HG02763 (cell line): Measurements from ENCODE around the gene AAK1.

ENCODE experiments used
- ATAC-seq: cut with Tn5 transposase; IDR thresholded peaks from one replicate; pipeline ENCODE4 v1.9.1; 2021; ENCODE audit warnings: mild to moderate bottlenecking, moderate library complexity; ENCODE audit not compliant: unreplicated experiment

AAK1 gene

GRCh38 chr2:69603146-69603743 lies 40.3 kb downstream of the AAK1 start:
- no peak for ATAC-seq

DNA sequence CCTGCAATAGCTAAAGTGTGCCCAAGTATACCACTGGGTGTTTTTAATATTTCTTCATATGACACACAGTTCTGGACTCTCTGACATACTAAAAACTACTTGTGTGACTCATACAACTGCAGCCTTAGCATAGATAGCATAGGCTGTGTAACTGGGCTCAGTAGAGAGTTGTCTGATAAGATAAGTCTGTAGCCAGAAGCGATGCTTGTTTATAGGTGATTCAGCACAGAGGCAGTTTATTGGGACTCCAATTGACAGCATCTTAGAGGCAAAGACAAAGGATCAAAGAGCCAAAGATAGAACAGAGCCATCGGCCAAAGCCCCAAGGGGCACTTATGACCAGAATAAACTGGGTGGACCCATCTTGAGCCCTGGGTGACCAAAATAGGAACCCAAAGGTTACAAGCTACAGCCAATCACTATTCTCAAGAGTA lies 42.3 kb downstream of the AAK1 start:
- no peak for ATAC-seq

DNA sequence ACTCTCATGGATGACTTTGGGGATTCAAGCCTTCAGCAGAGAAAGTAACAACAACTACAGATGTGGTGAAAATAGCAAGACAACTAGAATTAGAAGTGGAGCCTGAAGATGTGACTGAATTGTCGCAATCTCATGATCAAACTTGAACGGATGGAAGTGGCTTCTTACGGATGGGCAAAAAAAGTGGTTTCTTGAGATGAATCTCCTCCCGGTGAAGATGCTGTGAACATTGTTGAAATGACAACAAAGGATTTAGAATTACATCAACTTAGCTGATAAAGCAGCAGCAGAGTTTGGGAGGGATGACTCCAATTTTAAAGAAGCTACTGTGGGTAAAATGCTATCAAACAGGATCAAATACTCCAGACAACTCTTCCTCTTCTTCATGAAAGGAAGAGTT lies 43.1 kb downstream of the AAK1 start:
- no peak for ATAC-seq

DNA sequence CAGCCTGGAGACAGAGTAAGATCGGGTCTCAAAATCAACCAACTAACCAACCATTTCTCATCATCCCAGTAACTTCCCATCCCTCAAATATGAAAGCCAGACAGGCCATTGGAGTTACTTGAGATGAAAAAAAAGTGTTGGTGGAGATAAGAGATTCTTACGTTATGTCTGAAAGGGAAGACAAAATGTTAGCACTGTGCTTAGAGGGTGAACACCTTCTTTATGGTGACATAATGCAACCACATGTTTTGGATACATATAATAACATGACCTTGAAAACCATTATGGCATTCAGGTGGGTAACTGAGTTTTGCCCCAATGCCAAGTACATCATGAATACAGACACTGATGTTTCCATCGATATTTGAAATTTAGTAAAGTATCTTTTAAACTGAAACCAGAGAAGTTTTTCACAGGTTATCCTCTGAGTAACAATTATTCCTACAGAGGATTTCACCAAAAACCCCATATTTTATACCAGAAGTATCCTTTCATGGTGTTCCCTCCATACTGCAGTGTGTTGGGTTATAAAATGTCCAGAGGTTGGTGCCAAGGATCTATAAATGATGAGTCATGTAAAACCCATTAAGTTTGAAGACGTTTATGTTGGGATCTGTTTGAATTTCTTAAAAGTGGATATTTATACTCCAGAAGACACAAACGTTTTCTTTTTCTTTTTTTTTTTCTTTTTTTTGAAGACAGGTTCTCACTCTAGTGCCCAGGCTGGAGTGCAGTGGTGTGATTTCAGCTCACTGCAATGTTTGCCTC lies 45.5 kb downstream of the AAK1 start:
- ATAC-seq = no peak

- ATAC-seq = no peak
Observed at GRCh38 chr2:69597105-69597504, 46.4 kb downstream of the AAK1 start.

- ATAC-seq = no peak
Observed at GRCh38 chr2:69594341-69594740, 49.2 kb downstream of the AAK1 start.

GRCh38 chr2:69592511-69592910 lies 51.0 kb downstream of the AAK1 start:
- no peak for ATAC-seq

- ATAC-seq = no peak
Observed at GRCh38 chr2:69589973-69590652, 53.4 kb downstream of the AAK1 start.

DNA sequence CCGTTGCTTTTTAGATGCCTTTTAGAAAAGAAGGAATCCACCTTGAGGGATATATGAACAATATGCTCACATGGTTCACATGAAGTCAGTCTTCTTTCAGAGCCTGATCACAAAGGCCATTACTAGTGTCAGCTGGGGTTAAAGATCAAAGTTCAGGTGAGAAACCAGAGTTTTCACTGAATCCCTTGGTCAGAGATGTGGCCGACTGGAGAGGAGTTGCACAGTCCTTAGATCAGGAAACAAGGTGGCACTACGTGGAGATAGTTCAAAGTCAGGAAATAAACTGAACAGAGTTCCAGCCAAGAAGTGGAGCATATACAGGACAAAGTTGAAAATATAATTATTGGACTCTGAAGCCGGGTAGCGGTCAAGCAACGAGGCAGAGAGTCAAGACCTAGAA lies 54.6 kb downstream of the AAK1 start:
- no peak for ATAC-seq

- no peak for ATAC-seq
Observed at GRCh38 chr2:69588403-69588802, 55.1 kb downstream of the AAK1 start.

DNA sequence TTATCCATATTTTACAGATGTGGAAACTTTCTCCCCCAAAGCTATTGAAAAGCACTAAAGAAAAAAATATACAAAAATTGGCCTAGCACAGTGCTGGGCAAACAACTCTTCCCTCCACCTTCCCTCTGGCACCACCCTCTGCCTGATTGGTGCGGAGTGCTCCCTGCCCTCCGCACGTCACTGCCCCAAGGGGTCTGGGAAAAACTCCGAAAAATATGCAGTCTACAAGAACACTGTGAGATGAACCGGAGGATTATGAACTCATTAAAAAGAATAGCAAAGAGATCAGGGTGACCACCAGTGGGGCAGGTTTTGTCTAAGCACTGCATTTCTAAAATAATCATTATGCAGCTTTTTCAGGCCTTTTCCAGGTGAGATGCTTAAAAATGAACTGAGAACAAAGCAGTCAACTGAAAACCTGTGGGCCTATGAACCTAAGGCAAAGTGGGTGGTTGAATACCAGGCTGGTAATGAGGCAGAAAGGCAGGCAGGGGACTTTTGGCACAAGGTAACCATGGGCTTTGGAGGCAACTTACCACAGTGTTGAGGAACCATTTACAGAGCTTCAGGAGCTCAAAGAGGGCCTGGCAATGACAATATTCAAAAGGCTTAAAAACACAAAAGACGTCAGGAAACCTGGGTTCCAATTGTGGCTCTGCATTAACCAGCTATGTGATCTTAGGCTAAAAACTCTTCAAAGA lies 57.5 kb downstream of the AAK1 start:
- ATAC-seq = no peak

DNA sequence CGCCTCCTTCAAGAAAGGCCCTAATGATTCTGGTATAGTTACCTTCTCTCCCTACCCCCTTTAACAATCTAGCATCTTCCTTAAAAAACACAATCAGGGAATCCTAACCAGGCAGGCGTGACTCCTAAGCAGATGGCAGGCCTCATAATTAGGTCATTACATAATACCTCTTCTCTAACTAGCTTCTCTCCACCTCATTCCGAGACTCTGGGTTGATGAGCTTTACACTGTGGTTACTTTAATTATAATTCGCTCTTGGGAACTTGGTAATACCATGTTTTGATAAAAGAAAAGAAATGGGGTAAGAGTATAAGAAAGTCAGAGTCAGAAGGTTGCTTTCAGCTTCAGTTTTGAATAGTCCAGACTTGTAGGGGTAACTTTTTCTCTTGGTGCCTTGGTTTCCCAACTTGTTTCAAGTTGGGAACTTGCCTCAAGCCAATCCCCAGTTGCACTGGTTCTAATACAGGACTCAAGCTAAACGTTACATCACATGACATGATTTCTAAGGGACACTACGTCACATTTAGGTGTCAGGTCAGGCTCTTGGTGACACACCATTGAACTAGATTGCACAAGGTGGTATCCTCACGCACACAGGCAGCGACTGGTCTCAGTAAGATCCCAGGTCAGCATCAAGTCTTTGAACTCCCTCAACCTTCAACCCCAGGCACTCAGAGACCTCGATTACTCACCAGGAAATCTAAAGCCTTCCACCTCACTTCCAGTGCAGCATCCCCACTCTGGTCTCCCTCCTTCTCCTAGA lies 59.2 kb downstream of the AAK1 start:
- ATAC-seq = no peak

- ATAC-seq = no peak
Observed at GRCh38 chr2:69583321-69583833, 60.2 kb downstream of the AAK1 start.

- no peak for ATAC-seq
Observed at GRCh38 chr2:69582582-69583176, 60.9 kb downstream of the AAK1 start.

- ATAC-seq = no peak
Observed at GRCh38 chr2:69581774-69582581, 61.6 kb downstream of the AAK1 start.

DNA sequence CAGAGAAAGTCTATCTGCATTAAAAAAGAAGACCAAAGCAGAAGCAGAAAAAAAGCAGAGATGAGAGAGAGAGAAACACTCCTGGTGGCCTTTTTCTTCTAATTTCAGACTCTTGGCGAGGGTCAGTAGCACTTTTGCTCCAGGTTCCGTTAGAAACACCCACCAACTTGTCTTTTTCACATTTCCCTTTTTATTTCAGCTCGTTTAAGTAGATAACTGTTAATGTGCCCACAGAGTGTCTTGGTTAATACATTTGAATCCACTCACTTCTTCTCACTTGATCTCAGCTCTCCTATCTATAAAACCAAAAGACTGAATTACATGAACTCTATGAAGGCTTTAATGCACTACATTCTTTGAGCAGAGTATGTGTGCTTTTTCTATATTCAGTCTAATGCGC lies 63.1 kb downstream of the AAK1 start:
- no peak for ATAC-seq

DNA sequence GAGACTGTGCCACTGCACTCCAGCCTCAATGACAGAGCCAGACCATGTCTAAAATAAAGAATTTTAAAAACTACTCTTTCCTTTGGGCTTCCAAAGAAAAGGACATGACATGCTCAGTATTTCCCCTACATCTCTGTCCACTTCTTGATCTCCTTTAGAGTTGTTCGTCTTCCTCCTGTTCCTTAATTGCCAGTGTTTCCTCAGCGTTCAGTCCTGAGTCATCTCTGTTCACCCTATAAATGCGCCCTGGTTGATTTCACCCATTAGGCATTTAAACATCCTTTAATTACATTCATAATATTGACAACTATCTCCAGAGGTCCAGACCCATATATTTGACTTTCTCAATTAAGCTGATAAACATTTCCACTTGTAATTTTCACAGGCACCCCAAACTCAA lies 64.0 kb downstream of the AAK1 start:
- no peak for ATAC-seq

GRCh38 chr2:69578198-69578540 lies 65.4 kb downstream of the AAK1 start:
- ATAC-seq = no peak

DNA sequence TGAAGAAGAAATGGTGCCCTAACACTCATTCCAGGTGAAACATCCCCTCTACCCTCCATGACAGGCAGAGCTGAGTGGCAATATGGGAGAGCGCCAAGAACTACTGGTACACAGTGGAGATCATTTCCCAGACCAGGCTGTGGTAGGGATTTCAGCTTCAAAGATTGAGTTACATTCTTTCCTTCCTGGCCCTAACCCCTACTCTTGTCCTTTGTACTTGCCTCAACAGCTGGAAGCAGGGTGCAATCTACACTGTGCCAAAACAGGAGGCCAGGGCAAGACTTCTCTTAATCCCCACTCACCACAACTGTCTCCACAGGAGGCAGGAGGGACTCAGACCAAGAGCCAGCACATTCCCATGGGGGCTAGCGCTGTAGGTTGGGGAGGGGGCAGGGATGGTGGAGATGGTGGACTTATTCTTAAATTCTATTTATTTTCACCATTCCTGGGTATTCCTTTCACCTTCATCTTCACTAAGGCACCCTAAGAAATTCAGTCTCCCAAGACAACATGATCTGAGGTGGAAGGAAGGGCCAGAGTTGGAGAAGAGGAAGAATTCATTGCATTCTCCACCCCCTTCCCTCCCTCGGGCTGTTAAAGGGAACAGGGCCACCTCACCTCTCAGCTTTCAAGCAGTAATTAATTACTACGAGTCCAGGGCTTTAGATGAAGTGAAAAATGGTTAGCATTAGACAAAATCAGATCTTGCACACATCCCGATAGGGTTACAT lies 65.9 kb downstream of the AAK1 start:
- no peak for ATAC-seq
